ENCODE data around the gene PLEKHA7. TPM values are rescaled to one million over a fixed set of nuclear protein-coding genes. Genes with fewer than 3 reads are reported as not detected.

PLEKHA7 gene
- total RNA-seq, 4 donors from 2014 or later: 14.7 to 33.5 (median 16.7) TPM

GRCh38 chr11:16880184-16880801 lies 133.9 kb downstream of the PLEKHA7 start:
- no peak for TF ChIP-seq CTCF (IDR thresholded peaks at IDR 0.05; ENCODE audit: low read depth)

- TF ChIP-seq CTCF (IDR thresholded peaks at IDR 0.05; ENCODE audit: low read depth): no peak
Measured at GRCh38 chr11:16879690-16880089, 134.5 kb downstream of the PLEKHA7 start.

- no peak for TF ChIP-seq CTCF (IDR thresholded peaks at IDR 0.05; ENCODE audit: low read depth)
Measured at GRCh38 chr11:16876837-16877236, 137.4 kb downstream of the PLEKHA7 start.

- TF ChIP-seq CTCF (IDR thresholded peaks at IDR 0.05; ENCODE audit: low read depth): no peak
Measured at GRCh38 chr11:16876053-16876752, 138.0 kb downstream of the PLEKHA7 start.

- no peak for TF ChIP-seq CTCF (IDR thresholded peaks at IDR 0.05; ENCODE audit: low read depth)
Measured at GRCh38 chr11:16874275-16874975, 139.8 kb downstream of the PLEKHA7 start.

GRCh38 chr11:16873289-16873688 lies 140.9 kb downstream of the PLEKHA7 start:
- TF ChIP-seq CTCF (IDR thresholded peaks at IDR 0.05; ENCODE audit: low read depth): no peak

GRCh38 chr11:16871368-16871767 lies 142.8 kb downstream of the PLEKHA7 start:
- TF ChIP-seq CTCF (IDR thresholded peaks at IDR 0.05; ENCODE audit: low read depth): no peak

Data from subcutaneous adipose tissue (tissue), 4 donors.